Natural killer cell (primary cell): ENCODE results near the gene OGDHL. TPM values are rescaled to one million over a fixed set of nuclear protein-coding genes. Genes with fewer than 3 reads are reported as not detected.

Experiments
- ATAC-seq, 3 donors: fragments of 150-1000 bp in 2 of 3; fragments of 200-7000 bp in 1 of 3; cut with Tn5 transposase; 1 replicate in 1 of 3; 2 replicates in 2 of 3; pipeline ENCODE4 v1.10.0; 2021; ENCODE audit warnings: mild to moderate bottlenecking in 2 of 3, moderate library complexity in 2 of 3
- DNase-seq, 2 donors: peaks; one replicate each; pipeline versions ENCODE4 v3.0.0 to v3.0.0-alpha.2; 2013 to 2021; ENCODE audit warnings: mixed read lengths in 1 of 2
- H3K27ac ChIP-seq: one replicate; pipeline ENCODE4 v1.5.1; 2013; ENCODE audit warnings: mild to moderate bottlenecking, low read length
- H3K27me3 ChIP-seq: one replicate; pipeline ENCODE4 v1.6.1; 2013; ENCODE audit warnings: low read length; ENCODE audit not compliant: control insufficient read depth, insufficient read depth
- H3K36me3 ChIP-seq: one replicate; pipeline ENCODE4 v1.6.1; 2013; ENCODE audit warnings: low read length; ENCODE audit not compliant: control insufficient read depth, insufficient read depth
- H3K4me1 ChIP-seq: one replicate; pipeline ENCODE4 v1.6.1; 2013; ENCODE audit warnings: low read length; ENCODE audit not compliant: control insufficient read depth, insufficient read depth
- H3K4me3 ChIP-seq: one replicate; pipeline ENCODE4 v1.5.1; 2013; ENCODE audit warnings: low read length
- H3K9me3 ChIP-seq: one replicate; pipeline ENCODE4 v1.6.1; 2013; ENCODE audit warnings: low read length; ENCODE audit not compliant: control insufficient read depth, insufficient read depth
- H3K27ac Mint-ChIP-seq, 2 donors: one replicate each; pipeline ENCODE4 v1.8.0; 2022; ENCODE audit warnings: mild to moderate bottlenecking in 2 of 2, mixed read lengths in 2 of 2, moderate library complexity in 1 of 2
- H3K27me3 Mint-ChIP-seq, 2 donors: one replicate each; pipeline ENCODE4 v1.8.0; 2022; ENCODE audit warnings: low read depth in 2 of 2, mixed read lengths in 2 of 2
- H3K36me3 Mint-ChIP-seq: one replicate; pipeline ENCODE4 v1.8.0; 2022; ENCODE audit warnings: mixed read lengths
- H3K4me1 Mint-ChIP-seq, 2 donors: one replicate each; pipeline ENCODE4 v1.8.0; 2022; ENCODE audit warnings: mixed read lengths in 2 of 2
- H3K4me3 Mint-ChIP-seq: one replicate; pipeline ENCODE4 v1.8.0; 2022; ENCODE audit warnings: mild to moderate bottlenecking, moderate library complexity, mixed read lengths
- H3K9me3 Mint-ChIP-seq, 2 donors: one replicate each; pipeline ENCODE4 v1.8.0; 2022; ENCODE audit warnings: mixed read lengths in 2 of 2
- WGBS: methylation state at CpG from one replicate; pipeline ENCODE4 v1.1.7; 2013; ENCODE audit warnings: missing lambda C conversion rate; ENCODE audit not compliant: insufficient coverage; 5-methylcytosine and 5-hydroxymethylcytosine counted together
- intact Hi-C: fragments of 100-400 bp; cut with micrococcal nuclease; formaldehyde crosslinking; loops from one replicate; pipeline ENCODE4 v1.14.2; 2022
- total RNA-seq, 4 donors: library from RNA; stranded (reverse); fragments of 120-200 nt in 1 of 4; gene quantifications; one replicate each; pipeline versions ENCODE4 v1.2.3 to v1.2.4, GENCODE V29; 2013 to 2022
- TF ChIP-seq, protein P1 (sequence below): fragments of 200-600 bp; IDR thresholded peaks from one replicate; pipeline ENCODE4 v1.8.0; 2022; ENCODE audit warnings: antibody characterized with exemption

OGDHL gene
- total RNA-seq, 3 donors from 2014 or later (not counting 1 experiment from before 2014, with no cell fraction given) = not detected

DNA sequence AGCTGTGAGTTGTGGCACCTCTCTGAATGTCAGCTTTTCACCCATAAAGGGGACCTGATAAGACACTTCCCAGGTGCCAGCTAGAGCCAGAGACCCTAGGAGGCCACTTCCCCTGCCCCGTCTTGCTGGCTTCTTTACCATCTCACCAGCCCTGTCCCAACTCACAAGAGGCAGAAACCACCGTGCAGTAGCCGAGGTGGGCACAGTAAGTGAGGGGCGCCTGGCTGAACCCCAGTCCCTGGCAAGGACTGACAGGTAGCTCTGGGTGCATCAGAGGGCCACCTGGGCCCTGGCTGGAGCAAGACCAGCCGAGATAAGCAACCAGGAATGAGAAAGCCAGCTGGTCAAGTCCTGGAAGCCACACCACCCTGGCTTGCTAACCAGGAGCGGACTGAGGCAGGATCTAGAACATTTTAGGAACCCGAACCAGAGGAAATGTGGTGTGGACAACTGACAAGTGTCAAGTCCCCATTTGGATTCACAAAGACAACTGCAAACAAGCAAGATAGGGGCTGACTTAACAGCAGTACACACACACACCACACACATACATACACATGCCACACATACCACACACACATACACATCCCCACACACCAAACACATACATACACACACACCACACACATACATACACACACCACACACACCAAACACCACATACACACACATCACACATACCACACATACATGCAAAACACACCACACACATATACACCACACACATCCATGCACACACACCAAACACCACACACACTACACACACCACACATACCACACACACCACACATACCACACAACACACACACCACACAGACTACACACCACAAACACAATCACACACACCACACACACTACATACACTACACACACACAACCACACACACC lies 20.8 kb downstream of the OGDHL start:
- H3K27ac ChIP-seq = no peak overlapping the region
- H3K4me3 Mint-ChIP-seq = no peak overlapping the region
- H3K4me1 Mint-ChIP-seq = no peaks in the 10 kb centered on the region
- no peaks in the 10 kb centered on the region for H3K4me1 ChIP-seq
- intact Hi-C loops = no loop called here
- H3K36me3 ChIP-seq = no peaks in the 10 kb centered on the region
- H3K9me3 Mint-ChIP-seq = peaks cover 3 to 8% of the 10 kb centered on the region in 2 donors
- no peak overlapping the region for H3K27ac Mint-ChIP-seq
- no peak overlapping the region for H3K4me3 ChIP-seq
- H3K9me3 ChIP-seq = no peaks in the 10 kb centered on the region
- TF ChIP-seq, protein P1, sequence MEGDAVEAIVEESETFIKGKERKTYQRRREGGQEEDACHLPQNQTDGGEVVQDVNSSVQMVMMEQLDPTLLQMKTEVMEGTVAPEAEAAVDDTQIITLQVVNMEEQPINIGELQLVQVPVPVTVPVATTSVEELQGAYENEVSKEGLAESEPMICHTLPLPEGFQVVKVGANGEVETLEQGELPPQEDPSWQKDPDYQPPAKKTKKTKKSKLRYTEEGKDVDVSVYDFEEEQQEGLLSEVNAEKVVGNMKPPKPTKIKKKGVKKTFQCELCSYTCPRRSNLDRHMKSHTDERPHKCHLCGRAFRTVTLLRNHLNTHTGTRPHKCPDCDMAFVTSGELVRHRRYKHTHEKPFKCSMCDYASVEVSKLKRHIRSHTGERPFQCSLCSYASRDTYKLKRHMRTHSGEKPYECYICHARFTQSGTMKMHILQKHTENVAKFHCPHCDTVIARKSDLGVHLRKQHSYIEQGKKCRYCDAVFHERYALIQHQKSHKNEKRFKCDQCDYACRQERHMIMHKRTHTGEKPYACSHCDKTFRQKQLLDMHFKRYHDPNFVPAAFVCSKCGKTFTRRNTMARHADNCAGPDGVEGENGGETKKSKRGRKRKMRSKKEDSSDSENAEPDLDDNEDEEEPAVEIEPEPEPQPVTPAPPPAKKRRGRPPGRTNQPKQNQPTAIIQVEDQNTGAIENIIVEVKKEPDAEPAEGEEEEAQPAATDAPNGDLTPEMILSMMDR = no peak
- no peak for DNase-seq
- H3K27me3 Mint-ChIP-seq = no peaks in the 10 kb centered on the region
- no peak for ATAC-seq
- no peaks in the 10 kb centered on the region for H3K36me3 Mint-ChIP-seq
- WGBS = 72% methylated on average over 7 of the region's 7 CpGs
- no peaks in the 10 kb centered on the region for H3K27me3 ChIP-seq

DNA sequence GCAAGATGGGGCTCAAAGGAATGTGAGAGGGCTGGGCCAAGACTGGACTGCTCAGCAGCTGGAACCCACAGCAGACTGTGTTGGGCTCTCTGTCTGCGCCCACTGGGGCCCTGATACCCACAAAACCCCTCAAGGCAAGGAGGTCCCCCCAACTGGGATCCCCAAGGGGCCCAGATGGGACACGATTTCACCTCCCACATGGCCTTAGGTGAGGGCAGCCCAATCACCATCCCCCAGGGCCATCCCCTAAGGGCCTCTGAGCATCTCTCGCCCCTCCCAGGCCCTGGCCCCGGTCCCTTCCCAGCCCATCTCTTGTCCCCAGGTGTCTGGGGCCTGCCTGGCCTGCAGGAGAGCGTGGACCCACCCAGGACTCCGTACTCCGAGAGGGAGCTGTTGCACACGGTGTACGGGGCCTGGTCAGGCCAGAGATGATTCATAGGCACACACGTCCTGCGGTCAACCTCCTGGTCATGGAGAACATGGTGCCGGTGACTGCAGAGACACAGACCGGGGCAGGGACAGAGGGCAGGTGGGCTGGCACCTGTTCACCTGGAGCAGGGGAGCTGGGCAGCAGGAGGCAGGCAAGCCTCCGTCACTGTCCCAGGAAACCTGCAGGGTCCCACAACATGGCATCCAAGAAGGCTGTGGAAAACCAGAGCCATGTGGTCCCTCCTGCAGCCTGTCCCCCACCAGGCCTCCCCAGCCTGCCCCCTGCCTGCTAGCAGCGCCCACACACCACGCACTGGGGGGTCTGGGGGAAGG lies 21.6 kb downstream of the OGDHL start:
- Mint-ChIP-seq H3K4me3 (no peak overlapping the region), H3K9me3 (peaks cover 3 to 8% of the 10 kb centered on the region in 2 donors), H3K36me3 (no peaks in the 10 kb centered on the region), H3K4me1 (no peaks in the 10 kb centered on the region), H3K27ac (no peak overlapping the region), H3K27me3 (no peaks in the 10 kb centered on the region)
- Histone ChIP-seq H3K27me3 (no peaks in the 10 kb centered on the region), H3K36me3 (no peaks in the 10 kb centered on the region), H3K9me3 (no peaks in the 10 kb centered on the region), H3K4me3 (no peak overlapping the region), H3K4me1 (no peaks in the 10 kb centered on the region), H3K27ac (no peak overlapping the region)
- TF ChIP-seq, protein P1 = no peak
- 89% methylated on average over 15 of the region's 16 CpGs for WGBS
- ATAC-seq (no peak), DNase-seq (no peak)
- intact Hi-C loops = no loop called here

DNA sequence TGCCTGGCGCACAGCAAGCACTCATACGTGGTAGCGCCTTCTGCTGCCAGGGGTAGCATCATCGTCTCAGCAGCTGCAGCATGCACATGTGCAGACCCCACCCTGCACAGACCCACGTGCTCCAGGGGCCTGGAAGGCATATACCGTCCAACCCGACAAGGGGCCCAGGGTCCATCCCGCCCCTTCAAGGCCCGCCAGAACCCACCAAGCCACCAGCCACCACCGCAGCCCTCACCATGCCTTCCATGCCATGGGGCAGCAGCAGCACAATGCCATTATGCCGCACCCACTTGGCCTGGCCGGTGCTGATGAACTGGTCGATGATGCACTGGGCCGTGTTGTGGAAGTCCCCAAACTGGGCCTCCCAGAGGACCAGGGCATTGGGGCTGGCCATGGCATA lies 22.7 kb downstream of the OGDHL start:
- Mint-ChIP-seq H3K36me3 (no peaks in the 10 kb centered on the region), H3K4me1 (no peaks in the 10 kb centered on the region), H3K27me3 (peaks cover 0 to 1% of the 10 kb centered on the region in 2 donors), H3K4me3 (no peak overlapping the region), H3K9me3 (peaks cover 3 to 8% of the 10 kb centered on the region in 2 donors), H3K27ac (no peak overlapping the region)
- TF ChIP-seq, protein P1 = no peak
- intact Hi-C loops = no loop called here
- 82% methylated on average over 14 of the region's 14 CpGs for WGBS
- Histone ChIP-seq H3K36me3 (no peaks in the 10 kb centered on the region), H3K27me3 (no peaks in the 10 kb centered on the region), H3K9me3 (no peaks in the 10 kb centered on the region), H3K27ac (no peak overlapping the region), H3K4me1 (no peaks in the 10 kb centered on the region), H3K4me3 (no peak overlapping the region)
- no peak for DNase-seq
- ATAC-seq = no peak
